RWPE1 (cell line): Measurements from ENCODE around the gene OR3A2.
"Not testable (repeated sequence)": the region's sequence is repeated elsewhere in the genome, so short reads cannot be mapped to it uniquely, and the experiment has no call there.

Experiments used
- CTCF ChIA-PET: fragments of 350-600 bp; sonication (Branson Sonifier 250); formaldehyde crosslinking; extraction: SDS; loops from one replicate; lab custom pipeline; 2021; lab: Yijun Ruan, JAX
- POLR2A ChIA-PET: fragments of 400-600 bp; formaldehyde crosslinking; extraction: SDS; loops from one replicate; lab custom pipeline; 2020; ENCODE audit warnings: antibody characterized with exemption; ENCODE audit not compliant: low non-redundant PET; lab: Yijun Ruan, JAX
- DNase-seq: peaks from one replicate; pipeline ENCODE4 v3.0.0; 2012; ENCODE audit warnings: low spot score
- H3K27ac ChIP-seq: fragments of 450-650 bp; 2 replicates; pipeline ENCODE4 v1.5.1; 2017
- TF ChIP-seq, protein P1 (sequence below): fragments of 450-650 bp; conservative IDR thresholded peaks from 2 replicates; pipeline ENCODE4 v1.5.1; 2017; ENCODE audit warnings: low read depth, mild to moderate bottlenecking

The OR3A2 gene

DNA sequence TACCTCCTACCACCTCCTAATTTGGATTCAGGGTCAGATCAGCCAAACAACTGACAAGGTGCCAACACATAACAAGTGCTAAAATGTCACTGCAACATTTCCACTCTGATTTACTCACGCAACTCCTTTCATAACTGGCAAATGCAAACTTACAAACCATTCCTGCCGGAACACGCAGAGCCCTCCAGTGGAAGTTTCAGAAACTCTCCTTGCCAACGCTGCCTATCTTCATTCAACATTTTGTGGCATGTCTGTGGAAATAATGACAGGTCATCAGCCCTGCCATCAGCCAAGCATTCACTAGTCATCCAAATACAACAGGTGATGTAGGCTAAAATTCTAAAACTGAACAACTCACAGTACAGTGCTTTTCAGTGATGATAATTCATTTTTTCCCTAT is 50.2 kb downstream of the OR3A2 start:
- POLR2A ChIA-PET: no interaction called here
- TF ChIP-seq, protein P1, sequence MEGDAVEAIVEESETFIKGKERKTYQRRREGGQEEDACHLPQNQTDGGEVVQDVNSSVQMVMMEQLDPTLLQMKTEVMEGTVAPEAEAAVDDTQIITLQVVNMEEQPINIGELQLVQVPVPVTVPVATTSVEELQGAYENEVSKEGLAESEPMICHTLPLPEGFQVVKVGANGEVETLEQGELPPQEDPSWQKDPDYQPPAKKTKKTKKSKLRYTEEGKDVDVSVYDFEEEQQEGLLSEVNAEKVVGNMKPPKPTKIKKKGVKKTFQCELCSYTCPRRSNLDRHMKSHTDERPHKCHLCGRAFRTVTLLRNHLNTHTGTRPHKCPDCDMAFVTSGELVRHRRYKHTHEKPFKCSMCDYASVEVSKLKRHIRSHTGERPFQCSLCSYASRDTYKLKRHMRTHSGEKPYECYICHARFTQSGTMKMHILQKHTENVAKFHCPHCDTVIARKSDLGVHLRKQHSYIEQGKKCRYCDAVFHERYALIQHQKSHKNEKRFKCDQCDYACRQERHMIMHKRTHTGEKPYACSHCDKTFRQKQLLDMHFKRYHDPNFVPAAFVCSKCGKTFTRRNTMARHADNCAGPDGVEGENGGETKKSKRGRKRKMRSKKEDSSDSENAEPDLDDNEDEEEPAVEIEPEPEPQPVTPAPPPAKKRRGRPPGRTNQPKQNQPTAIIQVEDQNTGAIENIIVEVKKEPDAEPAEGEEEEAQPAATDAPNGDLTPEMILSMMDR: no peak
- CTCF ChIA-PET: no interaction called here
- no peak overlapping the region for H3K27ac ChIP-seq
- DNase-seq: no peak

DNA sequence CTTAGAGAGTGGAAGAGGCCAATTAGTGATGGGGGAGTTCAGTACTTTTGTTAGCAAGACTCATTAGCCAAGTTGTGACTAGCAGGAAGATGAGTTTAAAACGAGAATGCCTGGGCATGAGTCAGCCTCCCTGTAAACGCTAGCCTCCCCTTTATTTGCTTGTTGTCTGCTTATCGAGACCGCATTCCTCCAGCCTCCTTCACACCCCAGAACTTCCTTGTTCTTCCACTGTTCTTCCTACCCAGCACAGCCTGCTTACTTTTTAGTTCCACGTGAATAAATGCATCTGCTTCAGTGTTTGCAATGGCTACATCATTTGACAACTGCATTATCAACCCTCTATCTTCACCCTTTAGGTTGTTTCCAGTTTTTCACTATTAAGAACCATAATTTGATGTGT is 67.8 kb downstream of the OR3A2 start:
- H3K27ac ChIP-seq: no peak overlapping the region
- TF ChIP-seq, protein P1: no peak
- ChIA-PET CTCF (no interaction called here), POLR2A (no interaction called here)
- DNase-seq: peak; percentile 20

DNA sequence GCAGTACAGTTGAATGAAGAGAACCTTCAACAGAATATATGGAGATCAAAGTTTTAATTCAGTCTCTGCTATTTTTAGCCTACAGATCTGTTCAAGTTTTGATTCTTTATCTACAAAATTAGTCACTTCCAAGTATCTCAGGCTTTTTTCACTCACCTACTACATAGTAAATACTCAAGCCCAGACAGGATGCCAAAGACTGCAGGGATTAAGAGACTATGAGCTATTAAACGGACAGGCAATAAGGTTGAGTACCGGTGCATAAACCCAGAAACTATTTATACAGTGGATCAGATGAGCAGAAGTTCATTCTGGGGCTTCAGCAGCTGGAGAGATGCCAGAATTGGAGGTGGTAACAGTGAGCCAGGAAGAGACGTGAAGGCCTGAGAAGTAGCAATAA is 69.3 kb downstream of the OR3A2 start:
- DNase-seq: no peak
- TF ChIP-seq, protein P1: no peak
- ChIA-PET CTCF (no interaction called here), POLR2A (no interaction called here)
- H3K27ac ChIP-seq: no peak overlapping the region

DNA sequence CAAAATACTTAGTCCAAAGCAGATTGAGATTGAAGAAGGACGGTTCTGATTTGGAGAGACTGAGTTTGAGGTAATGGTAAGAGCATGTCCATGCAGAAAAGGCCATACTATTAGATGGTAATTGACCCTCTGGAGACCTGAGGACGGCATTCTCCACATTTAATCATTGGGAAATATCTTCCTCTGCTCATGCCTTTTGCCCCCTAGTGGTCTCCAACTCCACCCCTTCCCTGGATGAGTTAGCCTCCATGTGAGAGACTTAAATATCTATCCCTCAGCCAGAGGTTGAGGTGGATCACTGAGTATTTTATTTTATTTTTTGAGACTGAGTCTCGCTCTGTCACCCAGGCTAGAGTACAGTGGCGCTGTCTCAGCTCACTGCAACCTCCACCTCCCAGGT is 77.5 kb downstream of the OR3A2 start:
- no peak for DNase-seq
- TF ChIP-seq, protein P1: no peak
- ChIA-PET CTCF (no interaction called here), POLR2A (no interaction called here)
- no peak overlapping the region for H3K27ac ChIP-seq

DNA sequence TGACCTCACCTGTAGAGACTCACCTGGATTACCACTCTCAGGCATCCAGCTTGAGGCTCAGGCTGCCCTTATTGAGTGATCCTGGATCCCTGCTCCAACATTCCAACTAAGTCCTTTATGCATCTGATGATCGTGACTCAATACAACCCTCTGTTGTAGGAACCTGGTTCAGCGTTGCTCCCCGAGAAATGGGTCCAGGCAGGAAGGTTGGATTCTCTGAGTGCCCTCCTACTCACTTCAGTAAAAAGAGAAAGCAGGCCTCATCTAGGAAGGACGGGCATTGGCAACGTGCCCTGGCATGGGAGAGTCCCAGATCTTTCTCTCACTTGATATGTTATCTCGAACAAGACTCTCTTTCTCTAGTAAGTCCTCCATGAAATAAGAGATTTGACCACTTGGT is 87.8 kb downstream of the OR3A2 start, which contains the start of gene OR3A1:
Gene OR3A1 (minus strand): TSS at position 101 of the 400 bp plus-strand sequence. CDS start 5,778 bp downstream, outside the sequence.
- TF ChIP-seq, protein P1: no peak
- no peak for DNase-seq
- ChIA-PET POLR2A (no interaction called here), CTCF (no interaction called here)
- no peak within 1 kb of the TSS for H3K27ac ChIP-seq

DNA sequence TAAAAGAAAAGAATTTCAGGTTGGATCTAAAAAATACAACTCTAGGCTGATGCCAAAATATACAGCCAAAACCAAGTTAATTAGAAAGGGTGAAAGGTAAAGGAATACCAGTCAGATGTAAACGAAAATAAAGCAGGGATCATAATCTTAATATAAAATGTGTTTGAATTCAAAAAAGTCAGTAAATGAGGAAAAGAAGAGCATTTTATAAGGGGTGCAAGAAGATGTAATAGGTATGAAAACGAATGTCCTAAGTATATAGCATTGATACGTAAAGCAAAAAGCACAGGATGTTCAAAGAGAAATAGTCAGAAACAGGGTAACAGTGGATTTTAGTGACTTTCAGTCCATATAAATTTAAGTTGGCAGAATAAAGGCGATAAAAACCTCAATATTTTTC is 90.5 kb downstream of the OR3A2 start:
- TF ChIP-seq, protein P1: no peak
- CTCF ChIA-PET: no interaction called here
- DNase-seq: no peak
- H3K27ac ChIP-seq: no peak overlapping the region
- POLR2A ChIA-PET: no interaction called here

DNA sequence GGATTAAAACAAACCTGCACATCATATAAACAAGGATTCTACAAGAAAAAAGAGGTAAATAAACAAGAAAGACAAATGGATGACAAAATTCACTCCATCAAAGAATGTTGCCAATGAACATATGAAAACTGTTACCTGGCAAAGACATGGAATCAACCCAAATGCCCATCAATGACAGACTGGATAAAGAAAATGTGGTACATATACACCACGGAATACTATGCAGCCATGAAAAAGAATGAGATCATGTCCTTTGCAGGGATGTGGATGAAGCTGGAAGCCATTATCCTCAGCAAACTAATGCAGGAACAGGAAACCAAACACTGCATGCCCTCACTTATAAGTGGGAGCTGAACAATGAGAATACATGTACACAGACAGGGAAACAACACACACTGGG is 92.6 kb downstream of the OR3A2 start:
- POLR2A ChIA-PET, H3K27ac ChIP-seq, CTCF ChIA-PET, DNase-seq: not testable (repeated sequence)
